ENCODE data around the gene PCDH11Y. TPM values are rescaled to one million over a fixed set of nuclear protein-coding genes. Genes with fewer than 3 reads are reported as not detected.
"Not testable (repeated sequence)": the region's sequence is repeated elsewhere in the genome, so short reads cannot be mapped to it uniquely, and the experiment has no call there.

PCDH11Y gene, protein sequence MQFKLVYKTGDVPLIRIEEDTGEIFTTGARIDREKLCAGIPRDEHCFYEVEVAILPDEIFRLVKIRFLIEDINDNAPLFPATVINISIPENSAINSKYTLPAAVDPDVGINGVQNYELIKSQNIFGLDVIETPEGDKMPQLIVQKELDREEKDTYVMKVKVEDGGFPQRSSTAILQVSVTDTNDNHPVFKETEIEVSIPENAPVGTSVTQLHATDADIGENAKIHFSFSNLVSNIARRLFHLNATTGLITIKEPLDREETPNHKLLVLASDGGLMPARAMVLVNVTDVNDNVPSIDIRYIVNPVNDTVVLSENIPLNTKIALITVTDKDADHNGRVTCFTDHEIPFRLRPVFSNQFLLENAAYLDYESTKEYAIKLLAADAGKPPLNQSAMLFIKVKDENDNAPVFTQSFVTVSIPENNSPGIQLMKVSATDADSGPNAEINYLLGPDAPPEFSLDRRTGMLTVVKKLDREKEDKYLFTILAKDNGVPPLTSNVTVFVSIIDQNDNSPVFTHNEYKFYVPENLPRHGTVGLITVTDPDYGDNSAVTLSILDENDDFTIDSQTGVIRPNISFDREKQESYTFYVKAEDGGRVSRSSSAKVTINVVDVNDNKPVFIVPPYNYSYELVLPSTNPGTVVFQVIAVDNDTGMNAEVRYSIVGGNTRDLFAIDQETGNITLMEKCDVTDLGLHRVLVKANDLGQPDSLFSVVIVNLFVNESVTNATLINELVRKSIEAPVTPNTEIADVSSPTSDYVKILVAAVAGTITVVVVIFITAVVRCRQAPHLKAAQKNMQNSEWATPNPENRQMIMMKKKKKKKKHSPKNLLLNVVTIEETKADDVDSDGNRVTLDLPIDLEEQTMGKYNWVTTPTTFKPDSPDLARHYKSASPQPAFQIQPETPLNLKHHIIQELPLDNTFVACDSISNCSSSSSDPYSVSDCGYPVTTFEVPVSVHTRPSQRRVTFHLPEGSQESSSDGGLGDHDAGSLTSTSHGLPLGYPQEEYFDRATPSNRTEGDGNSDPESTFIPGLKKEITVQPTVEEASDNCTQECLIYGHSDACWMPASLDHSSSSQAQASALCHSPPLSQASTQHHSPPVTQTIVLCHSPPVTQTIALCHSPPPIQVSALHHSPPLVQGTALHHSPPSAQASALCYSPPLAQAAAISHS (N-terminal part only)
- under 1 TPM in 1 of 3 donors, not detected in 2; under 0.01 TPM for polyA plus RNA-seq

DNA sequence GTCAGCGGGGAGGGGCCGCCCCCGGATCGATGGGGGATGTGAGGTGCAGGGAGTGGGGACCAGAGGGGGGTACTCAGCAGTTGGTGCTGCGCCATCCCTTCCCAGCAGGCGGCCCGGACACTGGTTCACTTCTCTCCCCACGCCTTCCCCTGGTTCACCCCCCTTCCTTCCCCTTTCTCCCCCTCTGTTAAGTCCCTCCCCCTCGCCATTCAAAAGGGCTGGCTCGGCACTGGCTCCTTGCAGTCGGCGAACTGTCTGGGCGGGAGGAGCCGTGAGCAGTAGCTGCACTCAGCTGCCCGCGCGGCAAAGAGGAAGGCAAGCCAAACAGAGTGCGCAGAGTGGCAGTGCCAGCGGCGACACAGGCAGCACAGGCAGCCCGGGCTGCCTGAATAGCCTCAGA lies at the start of gene PCDH11Y:
TSS of gene PCDH11Y (plus strand) at position 240 of the 400 bp plus-strand sequence. CDS start 56,804 bp downstream, outside the sequence.
- 0% methylated on average over 9 of the region's 21 CpGs; no CpG with 5 or more reads in 2 of the 3 donors for WGBS, 3 donors
- H3K27ac ChIP-seq (ENCODE audit: low read depth, low read length): not testable (repeated sequence)

DNA sequence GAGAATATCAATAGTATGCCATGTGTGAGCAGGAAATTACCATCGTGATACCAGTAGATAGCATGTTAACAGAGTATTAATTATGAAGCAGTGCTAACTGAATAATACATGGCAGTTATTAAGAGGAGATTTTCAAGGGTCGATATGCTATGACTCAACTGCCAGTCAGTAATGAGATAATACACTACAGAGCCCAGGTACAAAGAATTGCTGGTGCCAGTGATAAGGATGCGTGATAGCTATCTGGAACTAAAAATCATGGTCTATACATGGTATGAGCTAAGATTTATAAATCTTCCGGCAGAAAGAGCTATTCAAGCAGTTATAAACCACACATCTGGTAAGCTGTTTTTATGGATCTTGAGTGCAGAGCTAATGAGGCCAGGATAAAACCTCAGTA lies 32.2 kb upstream of the PCDH11Y start:
- 36 to 80% methylated on average over 1 of the region's 4 CpGs; no CpG with 5 or more reads in 1 of the 3 donors for WGBS, 3 donors
- not testable (repeated sequence) for H3K27ac ChIP-seq (ENCODE audit: low read depth, low read length)

DNA sequence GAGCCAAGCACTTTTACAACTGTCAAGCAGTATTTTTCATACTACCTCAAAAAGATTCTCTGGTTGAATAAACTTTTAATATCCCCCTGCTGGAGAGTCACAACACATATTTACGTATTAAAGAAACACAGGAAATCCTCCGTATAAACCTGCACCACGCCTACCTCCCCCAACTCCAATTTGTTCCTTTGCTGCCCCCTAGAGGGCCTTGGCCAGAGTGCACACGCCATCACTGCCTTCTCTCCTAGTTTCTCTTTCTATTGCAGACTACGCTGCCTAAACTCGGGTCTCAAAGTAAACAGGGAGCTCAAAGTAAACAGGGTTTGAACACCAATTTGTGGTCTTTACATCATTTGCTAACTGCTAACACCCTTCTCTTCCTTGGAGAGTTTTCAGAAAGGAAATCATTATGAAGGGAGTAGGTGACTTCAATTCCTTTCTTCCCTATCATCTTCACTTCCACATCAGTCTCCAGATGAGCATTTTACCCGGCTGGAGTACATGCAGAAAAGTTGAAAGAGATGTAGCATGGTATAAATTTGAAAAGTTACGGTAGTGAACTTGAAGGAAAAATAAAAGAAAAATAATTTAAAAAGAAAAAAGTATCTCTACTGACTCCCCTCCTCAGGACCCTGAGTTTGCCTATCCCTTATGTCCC lies 8.2 kb upstream of the PCDH11Y start:
- WGBS, 3 donors: 8 to 17% methylated on average over 3 to 4 of the region's 8 CpGs; no CpG with 5 or more reads in 1 of the 3 donors
- not testable (repeated sequence) for H3K27ac ChIP-seq (ENCODE audit: low read depth, low read length)

DNA sequence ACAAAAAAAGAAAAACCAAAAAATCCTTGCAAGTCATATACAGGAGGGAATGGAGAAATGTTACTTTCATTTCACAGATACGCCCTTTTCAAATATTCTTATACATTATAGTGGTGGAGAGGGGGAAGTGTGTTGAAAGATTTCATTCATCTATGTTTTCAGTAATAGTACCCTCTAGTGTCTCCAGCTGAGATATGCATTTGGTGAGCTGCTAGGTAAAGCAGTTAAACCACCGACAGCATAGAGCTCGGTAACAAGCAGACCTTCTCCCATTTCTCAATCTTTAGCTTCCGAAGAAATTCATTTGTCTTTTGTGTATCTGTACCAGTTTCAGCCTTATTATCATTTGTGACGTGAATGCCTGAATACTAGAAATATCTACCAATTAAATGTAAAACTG lies 5.2 kb upstream of the PCDH11Y start:
- H3K27ac ChIP-seq (ENCODE audit: low read depth, low read length): not testable (repeated sequence)
- whole genome bisulfite sequencing, 3 donors: 31 to 33% methylated on average over 4 to 5 of the region's 5 CpGs; no CpG with 5 or more reads in 1 of the 3 donors

DNA sequence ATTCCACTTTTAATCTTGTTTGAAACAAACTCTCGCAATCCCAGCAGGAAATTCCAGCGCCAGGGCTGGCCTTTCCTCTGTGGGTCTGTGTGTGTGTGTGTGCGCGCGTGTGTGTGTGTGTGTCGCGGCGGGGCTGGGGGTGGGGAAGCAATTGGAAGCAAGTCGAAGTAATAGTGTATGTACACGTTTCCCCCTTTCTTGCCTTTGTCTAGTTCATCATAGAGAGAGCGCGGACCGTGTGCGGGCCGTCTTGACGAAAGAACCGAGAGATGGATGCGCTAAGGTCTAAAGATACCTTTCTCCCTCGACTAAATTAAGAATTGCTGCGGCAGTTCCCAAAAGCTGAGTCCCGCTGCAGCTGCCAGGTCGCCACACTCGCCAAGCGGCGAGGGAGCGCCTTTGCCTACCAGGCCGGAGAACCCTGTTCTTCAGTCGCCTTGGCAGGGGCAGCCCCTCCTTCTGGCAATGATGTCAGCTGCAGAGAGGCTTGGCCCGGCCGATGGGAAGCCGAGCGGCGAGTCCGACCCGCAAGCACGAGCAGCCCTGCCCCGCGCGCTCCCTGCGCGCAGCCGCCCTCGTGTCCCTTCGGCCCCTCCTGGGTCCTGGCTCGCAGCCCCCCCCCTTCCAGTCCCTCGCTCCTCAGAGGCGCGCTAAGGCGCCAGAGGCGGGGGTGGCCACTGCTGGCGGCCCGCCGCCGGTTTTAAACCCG lies 2.5 kb downstream of the PCDH11Y start:
- not testable (repeated sequence) for H3K27ac ChIP-seq (ENCODE audit: low read depth, low read length)
- 3 to 12% methylated on average over 13 to 34 of the region's 55 CpGs; no CpG with 5 or more reads in 1 of the 3 donors for WGBS, 3 donors

DNA sequence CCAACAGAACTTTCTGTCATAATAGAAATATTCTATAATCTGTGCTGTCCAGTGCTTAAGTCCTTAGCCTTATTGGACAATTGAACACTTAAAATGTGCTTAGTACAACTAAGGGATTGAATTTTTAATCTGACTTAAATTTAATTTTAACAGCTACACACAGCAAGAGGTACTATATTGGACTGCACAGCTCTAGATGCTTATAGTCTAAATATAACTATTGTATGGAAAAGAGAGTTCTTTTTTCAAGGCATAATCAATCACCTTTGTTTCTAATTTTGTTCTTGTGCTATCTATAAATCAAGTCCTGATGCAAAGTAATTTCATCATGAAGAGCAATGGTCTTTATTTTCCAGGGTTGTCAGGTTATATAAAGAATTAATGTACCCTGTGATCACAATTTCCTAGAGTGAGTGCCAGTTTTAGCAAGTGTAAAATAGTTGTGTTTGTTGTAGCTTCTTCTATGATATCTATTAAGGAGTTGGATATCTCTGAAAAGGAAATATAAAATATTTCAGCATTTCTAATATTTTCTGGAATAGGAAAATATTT lies 39.0 kb downstream of the PCDH11Y start:
- H3K27ac ChIP-seq (ENCODE audit: low read depth, low read length): not testable (repeated sequence)

DNA sequence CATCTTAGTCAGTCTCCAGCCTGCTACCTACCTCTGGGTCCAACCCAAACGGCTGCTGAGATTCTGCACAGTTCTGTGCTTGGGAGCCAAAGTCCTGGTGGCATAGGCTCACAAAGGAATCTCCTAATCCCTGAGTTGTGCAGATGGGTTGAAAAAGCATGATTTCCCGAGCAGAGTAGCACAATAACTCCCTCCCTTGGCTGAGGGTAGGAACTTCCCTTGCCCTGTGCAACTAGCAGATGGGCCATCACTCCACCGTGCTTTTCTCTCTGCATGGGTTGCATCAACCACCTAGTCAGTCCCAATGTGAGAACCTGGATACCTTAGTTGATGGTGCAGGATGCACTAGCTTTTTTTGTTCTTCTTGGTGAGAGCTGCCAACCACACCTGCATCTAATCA lies 82.9 kb downstream of the PCDH11Y start:
- not testable (repeated sequence) for H3K27ac ChIP-seq (ENCODE audit: low read depth, low read length)
- WGBS, 3 donors: 54 to 65% methylated on average over 3 of the region's 3 CpGs; no CpG with 5 or more reads in 1 of the 3 donors

DNA sequence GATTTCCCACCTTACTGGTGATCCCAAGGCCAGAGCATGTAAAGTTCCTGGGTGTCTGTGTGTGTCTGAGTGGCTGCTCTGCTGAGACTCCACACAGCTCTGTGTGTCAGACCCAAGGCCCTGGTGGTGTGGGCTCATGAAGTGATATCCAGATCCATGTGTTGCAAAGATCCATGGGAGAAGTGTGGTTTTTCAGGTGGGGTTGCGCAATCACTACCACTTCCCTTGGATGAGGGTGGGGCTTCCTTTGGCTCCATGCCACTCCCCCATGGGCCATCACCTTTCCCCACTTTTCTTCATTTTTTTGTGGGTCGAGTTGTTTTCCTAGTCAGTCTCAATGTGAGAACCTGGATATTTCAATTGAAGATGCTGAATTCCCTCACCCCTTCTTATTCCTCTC lies 182.9 kb downstream of the PCDH11Y start:
- H3K27ac ChIP-seq (ENCODE audit: low read depth, low read length): not testable (repeated sequence)
- WGBS, 3 donors: 77 to 82% (median 78%) methylated on average over 1 to 2 of the region's 2 CpGs

DNA sequence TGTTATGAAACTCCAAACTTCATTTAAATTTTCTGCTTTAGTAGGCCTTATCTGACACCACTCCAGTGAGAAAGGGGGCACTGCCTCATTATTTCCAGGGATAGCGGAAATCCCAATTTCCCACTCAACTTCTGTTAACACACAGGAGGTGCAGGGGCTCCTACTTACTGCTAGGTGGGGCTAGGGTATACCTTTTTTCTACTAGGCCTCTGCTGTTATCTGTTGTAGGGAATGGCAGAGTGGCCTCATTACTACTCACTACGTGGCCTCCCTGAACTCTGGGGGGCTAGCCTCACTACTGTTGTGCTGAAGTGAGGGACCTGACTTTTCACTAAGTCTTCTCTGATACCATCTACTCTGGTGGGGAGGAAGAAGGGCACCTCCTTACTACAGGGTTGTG lies 215.0 kb downstream of the PCDH11Y start:
- WGBS, 3 donors: 43 to 60% (median 45%) methylated on average over 1 of the region's 2 CpGs
- H3K27ac ChIP-seq (ENCODE audit: low read depth, low read length): not testable (repeated sequence)

DNA sequence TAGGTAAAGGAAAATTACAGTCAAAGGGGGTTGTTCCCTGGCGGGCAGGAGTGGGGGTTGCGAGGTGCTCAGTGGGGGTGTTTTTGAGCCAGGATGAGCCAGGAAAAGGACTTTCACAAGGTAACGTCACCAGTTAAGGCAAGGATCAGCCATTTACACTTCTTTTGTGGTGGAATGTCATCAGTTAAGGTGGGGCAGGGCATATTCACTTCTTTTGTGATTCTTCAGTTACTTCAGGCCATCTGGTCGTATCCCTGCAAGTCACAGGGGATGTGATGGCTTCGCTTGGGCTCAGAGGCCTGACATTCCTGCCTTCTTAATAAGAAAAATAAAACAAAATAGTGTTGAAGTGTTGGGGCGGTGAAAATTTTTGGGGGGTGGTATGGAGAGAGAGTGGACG lies 324.8 kb downstream of the PCDH11Y start:
- 88 to 90% methylated on average over 7 of the region's 7 CpGs; no CpG with 5 or more reads in 1 of the 3 donors for WGBS, 3 donors
- H3K27ac ChIP-seq (ENCODE audit: low read depth, low read length): not testable (repeated sequence)

DNA sequence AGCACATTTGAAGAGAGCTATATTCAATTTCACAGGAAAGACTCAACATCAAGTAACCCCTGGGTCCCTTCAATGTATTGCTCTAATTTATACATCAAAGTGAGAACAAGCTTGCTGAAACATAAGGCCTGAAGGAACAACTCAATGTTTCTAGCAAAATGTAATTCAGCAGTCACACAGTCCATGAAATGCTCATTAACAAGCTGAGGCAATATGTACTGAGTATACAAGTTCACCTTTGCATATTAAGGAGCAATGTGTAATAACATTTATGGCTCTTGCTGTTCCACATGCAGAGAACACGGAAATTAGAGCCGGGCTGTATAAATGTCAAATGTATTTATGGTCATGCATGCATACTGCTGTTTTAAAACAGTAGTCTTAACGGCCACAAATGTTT lies 342.1 kb downstream of the PCDH11Y start:
- H3K27ac ChIP-seq (ENCODE audit: low read depth, low read length): not testable (repeated sequence)
- WGBS, 3 donors: 71 to 76% methylated on average over 2 to 3 of the region's 3 CpGs; no CpG with 5 or more reads in 1 of the 3 donors

DNA sequence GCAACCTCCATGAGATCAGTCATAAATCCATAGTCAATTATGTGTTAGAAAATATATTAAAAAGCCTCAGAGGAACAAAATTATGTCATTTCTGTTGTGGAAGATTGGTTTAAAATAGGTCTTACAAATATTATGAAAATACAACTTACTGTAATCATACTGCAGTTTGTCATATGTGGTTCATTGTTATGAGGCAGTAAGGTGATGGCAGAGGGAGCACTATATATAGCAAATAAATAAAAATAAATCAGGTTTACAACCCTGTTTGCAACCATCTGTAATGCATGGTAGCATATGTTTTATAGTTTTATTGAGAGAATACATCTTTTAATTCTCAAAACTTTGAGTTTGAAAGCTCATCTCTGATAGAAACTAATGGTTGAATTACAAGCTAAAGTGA lies 543.6 kb downstream of the PCDH11Y start:
- H3K27ac ChIP-seq (ENCODE audit: low read depth, low read length): not testable (repeated sequence)

DNA sequence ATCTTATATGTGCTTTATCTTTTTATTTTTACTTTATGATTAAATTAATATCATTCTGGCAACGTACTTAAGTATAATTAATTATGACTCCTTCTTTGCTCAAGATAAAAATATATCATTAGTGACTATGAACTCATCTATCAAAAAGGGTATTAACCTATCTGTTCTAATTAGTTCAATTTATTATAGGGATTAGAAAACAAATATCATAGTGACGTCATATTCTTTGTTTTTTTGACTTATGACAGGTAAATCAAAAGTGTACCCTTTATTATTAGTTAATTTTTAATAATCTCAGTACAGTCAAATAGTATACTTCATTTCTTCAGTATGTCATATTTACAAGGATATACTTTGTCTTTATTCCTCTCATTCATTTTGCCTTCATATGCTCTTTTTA lies 638.5 kb downstream of the PCDH11Y start:
- H3K27ac ChIP-seq (ENCODE audit: low read depth, low read length): not testable (repeated sequence)
- 19 to 46% methylated on average over 2 of the region's 2 CpGs; no CpG with 5 or more reads in 1 of the 3 donors for WGBS, 3 donors

DNA sequence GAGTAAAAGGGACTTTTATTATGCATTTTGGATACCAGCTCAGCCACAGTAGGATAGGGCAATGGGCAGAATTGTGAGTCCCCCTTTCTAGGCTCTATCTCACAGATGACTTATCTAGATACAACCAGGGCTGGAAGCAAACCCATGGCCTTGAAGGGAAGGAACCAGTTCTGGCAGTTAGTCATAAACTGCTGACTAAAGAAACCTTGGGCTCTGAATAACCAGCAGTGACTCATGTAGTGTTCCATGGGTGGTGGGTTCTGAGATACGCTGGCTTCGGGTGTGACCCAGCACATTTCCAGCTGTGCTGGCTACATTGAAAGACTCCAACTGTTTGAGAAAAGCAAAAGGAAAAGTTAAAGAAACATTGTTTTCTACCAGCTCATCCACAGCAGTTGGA lies 679.2 kb downstream of the PCDH11Y start:
- H3K27ac ChIP-seq (ENCODE audit: low read depth, low read length): not testable (repeated sequence)
- 68 to 71% methylated on average over 2 of the region's 2 CpGs; no CpG with 5 or more reads in 1 of the 3 donors for WGBS, 3 donors

DNA sequence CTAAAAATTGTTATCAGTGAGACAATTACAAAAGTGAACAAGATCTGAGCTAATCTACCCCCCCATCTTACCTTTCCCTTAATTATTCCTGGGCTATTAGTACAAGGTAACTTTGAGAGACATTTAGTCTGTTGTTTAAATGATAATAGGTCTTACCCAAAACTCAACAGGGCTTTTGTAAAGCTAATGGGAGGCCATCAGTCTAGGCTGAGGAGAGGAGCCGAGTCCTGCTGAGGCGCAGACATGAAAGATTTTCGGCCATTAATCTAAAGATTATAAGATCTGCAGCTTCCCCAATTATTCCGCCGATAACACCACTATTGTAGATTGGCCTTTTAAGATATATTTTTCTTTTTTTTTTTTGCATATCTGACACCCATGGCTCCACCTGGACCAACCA lies 708.6 kb downstream of the PCDH11Y start:
- not testable (repeated sequence) for H3K27ac ChIP-seq (ENCODE audit: low read depth, low read length)
- 85 to 91% methylated on average over 5 of the region's 5 CpGs; no CpG with 5 or more reads in 1 of the 3 donors for WGBS, 3 donors

DNA sequence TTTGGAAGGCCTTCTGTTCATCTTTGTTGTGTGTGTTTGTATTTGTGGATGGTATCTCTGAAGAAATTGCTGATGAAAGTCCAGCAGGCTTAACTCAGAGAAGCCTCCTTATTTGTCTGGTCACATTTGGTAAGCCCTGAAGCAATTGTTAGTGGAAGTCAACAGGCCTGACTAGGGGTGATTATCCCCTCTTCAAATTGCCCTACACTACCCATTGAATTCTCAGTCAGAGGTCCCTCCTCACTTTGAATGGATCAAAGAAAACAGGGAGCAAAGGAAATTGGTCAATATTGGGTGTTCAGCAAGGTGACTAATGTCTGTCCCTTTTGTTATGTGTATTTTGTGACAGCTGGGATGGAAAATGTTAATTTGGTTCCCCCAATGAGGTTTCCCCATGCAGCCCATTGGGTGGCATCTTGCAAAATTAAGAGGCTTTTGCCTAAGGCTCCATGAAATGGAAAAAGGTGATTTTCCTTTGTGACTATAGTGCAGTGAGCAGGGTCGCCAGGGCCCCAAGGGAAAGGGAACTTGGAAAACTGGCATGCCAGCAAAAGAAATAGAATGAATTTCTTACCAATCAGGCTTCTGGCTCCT lies 709.8 kb downstream of the PCDH11Y start:
- 60% methylated on average over 1 of the region's 1 CpG; no CpG with 5 or more reads in 2 of the 3 donors for WGBS, 3 donors
- not testable (repeated sequence) for H3K27ac ChIP-seq (ENCODE audit: low read depth, low read length)

DNA sequence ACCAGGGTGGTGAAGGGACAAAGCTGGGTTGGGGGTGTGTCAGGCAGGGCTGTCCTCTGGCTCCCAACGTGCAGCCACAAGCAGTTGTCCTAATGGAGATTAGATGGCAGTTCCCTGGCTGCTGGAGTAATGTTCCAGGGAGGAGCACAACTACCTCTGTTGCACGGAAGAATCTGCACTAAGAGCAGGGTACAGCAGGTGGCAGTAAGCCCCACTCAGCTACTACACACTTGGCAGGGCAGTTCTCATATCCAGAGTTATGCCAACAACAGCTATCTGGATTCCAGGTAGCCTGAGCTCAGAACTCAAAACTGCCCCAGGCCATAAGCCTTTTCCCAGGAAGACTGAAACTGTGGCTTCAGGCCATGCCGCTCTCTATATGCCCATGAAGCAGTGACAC lies 761.3 kb downstream of the PCDH11Y start:
- WGBS, 3 donors: 19 to 64% methylated on average over 2 of the region's 3 CpGs; no CpG with 5 or more reads in 1 of the 3 donors

More for the DNA sequence above, 761.3 kb downstream of the PCDH11Y start:
- H3K27ac ChIP-seq (ENCODE audit: low read depth, low read length): not testable (repeated sequence)

Data from adipose tissue (tissue), 3 donors.